Measurements from ENCODE around the gene PSMB1. TPM values are rescaled to one million over a fixed set of nuclear protein-coding genes. Genes with fewer than 3 reads are reported as not detected.

Gene PSMB1
- total and polyA plus RNA-seq, 9 of the 15 experiments (the other 6 are each of a cell fraction or from before 2014, with no cell fraction given), result 447 to 2,953 (median 884) TPM

DNA sequence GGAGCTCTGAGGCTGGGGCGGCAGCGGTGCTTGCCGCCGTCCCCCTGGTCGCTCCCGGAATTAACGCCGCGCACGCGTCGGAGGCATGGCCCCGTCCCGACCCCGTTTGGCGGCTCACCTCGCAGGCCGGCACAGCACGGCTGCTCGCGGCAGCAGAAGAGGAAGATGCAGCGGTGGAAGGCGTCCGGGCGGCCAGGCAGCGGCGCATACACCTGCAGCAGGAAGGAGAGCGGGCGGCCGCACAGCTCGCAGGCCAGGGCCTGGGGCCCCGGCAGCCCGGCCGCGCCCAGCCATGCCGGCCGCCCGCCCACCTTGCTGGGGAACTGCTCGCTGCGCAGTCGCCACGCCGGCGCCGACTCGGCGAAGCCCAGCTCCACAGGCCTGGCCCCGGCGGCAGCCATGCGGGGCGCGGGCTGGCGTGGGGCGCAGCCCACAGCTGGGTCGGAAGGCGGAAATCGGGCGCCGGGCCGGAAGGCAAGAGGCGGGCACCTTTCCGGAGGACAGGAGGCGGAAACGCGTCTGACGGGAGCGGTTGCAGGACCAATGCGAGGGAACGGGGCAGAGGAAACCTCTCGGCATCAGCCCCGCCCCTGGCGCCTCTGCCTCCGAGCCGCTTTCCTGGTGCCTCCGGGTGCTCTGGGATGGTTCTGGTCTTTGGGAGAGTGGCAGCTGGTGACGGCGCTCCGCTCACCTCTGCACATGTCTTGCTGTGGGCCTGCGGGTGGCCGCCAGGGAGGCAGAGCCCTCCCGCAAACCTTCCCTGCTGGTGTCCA is 31.3 kb upstream of the PSMB1 start, which contains the start of gene PDCD2 (continued):
- TF ChIP-seq TSHZ1 (CRISPR knock-in tag; IDR thresholded peaks at IDR 0.05), result no peak
- peak in 1 of 2 experiments; percentile 75 for TF ChIP-seq AFF1 (IDR thresholded peaks at IDR 0.05; ENCODE audit: low read depth in 1 of 2, partially characterized antibody in 2 of 2)
- TF ChIP-seq, protein P1, sequence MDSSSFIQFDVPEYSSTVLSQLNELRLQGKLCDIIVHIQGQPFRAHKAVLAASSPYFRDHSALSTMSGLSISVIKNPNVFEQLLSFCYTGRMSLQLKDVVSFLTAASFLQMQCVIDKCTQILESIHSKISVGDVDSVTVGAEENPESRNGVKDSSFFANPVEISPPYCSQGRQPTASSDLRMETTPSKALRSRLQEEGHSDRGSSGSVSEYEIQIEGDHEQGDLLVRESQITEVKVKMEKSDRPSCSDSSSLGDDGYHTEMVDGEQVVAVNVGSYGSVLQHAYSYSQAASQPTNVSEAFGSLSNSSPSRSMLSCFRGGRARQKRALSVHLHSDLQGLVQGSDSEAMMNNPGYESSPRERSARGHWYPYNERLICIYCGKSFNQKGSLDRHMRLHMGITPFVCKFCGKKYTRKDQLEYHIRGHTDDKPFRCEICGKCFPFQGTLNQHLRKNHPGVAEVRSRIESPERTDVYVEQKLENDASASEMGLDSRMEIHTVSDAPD (CRISPR knock-in tag; IDR thresholded peaks at IDR 0.05), result no peak
- TF ChIP-seq, protein P2, sequence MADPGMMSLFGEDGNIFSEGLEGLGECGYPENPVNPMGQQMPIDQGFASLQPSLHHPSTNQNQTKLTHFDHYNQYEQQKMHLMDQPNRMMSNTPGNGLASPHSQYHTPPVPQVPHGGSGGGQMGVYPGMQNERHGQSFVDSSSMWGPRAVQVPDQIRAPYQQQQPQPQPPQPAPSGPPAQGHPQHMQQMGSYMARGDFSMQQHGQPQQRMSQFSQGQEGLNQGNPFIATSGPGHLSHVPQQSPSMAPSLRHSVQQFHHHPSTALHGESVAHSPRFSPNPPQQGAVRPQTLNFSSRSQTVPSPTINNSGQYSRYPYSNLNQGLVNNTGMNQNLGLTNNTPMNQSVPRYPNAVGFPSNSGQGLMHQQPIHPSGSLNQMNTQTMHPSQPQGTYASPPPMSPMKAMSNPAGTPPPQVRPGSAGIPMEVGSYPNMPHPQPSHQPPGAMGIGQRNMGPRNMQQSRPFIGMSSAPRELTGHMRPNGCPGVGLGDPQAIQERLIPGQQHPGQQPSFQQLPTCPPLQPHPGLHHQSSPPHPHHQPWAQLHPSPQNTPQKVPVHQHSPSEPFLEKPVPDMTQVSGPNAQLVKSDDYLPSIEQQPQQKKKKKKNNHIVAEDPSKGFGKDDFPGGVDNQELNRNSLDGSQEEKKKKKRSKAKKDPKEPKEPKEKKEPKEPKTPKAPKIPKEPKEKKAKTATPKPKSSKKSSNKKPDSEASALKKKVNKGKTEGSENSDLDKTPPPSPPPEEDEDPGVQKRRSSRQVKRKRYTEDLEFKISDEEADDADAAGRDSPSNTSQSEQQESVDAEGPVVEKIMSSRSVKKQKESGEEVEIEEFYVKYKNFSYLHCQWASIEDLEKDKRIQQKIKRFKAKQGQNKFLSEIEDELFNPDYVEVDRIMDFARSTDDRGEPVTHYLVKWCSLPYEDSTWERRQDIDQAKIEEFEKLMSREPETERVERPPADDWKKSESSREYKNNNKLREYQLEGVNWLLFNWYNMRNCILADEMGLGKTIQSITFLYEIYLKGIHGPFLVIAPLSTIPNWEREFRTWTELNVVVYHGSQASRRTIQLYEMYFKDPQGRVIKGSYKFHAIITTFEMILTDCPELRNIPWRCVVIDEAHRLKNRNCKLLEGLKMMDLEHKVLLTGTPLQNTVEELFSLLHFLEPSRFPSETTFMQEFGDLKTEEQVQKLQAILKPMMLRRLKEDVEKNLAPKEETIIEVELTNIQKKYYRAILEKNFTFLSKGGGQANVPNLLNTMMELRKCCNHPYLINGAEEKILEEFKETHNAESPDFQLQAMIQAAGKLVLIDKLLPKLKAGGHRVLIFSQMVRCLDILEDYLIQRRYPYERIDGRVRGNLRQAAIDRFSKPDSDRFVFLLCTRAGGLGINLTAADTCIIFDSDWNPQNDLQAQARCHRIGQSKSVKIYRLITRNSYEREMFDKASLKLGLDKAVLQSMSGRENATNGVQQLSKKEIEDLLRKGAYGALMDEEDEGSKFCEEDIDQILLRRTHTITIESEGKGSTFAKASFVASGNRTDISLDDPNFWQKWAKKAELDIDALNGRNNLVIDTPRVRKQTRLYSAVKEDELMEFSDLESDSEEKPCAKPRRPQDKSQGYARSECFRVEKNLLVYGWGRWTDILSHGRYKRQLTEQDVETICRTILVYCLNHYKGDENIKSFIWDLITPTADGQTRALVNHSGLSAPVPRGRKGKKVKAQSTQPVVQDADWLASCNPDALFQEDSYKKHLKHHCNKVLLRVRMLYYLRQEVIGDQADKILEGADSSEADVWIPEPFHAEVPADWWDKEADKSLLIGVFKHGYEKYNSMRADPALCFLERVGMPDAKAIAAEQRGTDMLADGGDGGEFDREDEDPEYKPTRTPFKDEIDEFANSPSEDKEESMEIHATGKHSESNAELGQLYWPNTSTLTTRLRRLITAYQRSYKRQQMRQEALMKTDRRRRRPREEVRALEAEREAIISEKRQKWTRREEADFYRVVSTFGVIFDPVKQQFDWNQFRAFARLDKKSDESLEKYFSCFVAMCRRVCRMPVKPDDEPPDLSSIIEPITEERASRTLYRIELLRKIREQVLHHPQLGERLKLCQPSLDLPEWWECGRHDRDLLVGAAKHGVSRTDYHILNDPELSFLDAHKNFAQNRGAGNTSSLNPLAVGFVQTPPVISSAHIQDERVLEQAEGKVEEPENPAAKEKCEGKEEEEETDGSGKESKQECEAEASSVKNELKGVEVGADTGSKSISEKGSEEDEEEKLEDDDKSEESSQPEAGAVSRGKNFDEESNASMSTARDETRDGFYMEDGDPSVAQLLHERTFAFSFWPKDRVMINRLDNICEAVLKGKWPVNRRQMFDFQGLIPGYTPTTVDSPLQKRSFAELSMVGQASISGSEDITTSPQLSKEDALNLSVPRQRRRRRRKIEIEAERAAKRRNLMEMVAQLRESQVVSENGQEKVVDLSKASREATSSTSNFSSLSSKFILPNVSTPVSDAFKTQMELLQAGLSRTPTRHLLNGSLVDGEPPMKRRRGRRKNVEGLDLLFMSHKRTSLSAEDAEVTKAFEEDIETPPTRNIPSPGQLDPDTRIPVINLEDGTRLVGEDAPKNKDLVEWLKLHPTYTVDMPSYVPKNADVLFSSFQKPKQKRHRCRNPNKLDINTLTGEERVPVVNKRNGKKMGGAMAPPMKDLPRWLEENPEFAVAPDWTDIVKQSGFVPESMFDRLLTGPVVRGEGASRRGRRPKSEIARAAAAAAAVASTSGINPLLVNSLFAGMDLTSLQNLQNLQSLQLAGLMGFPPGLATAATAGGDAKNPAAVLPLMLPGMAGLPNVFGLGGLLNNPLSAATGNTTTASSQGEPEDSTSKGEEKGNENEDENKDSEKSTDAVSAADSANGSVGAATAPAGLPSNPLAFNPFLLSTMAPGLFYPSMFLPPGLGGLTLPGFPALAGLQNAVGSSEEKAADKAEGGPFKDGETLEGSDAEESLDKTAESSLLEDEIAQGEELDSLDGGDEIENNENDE (IDR thresholded peaks at IDR 0.05; ENCODE audit: low read depth, low read length), result no peak

All from K562 (cell line).